Neural cell (in vitro differentiated cells): Measurements from ENCODE around the gene ARHGAP40.

Experiments used
- CTCF ChIP-seq: fragments of 450-650 bp; IDR thresholded peaks from 2 replicates; pipeline ENCODE4 v1.5.1; 2014; ENCODE audit warnings: antibody characterized with exemption, mild to moderate bottlenecking, moderate library complexity; ENCODE audit not compliant: poor library complexity, severe bottlenecking
- EP300 ChIP-seq: fragments of 450-650 bp; conservative IDR thresholded peaks from 2 replicates; pipeline ENCODE4 v1.6.1; 2014; ENCODE audit warnings: antibody characterized with exemption, mild to moderate bottlenecking, moderate library complexity; ENCODE audit not compliant: poor library complexity, severe bottlenecking
- EZH2 ChIP-seq: fragments of 200-600, 300-800 bp; shearing (Covaris generic), sonication (generic); IDR thresholded peaks from 2 replicates; pipeline ENCODE4 v1.6.1; 2014; ENCODE audit warnings: antibody characterized with exemption, low read length, borderline replicate concordance, mild to moderate bottlenecking; ENCODE audit not compliant: insufficient read depth, poor library complexity, severe bottlenecking
- MXI1 ChIP-seq: fragments of 450-650 bp; conservative IDR thresholded peaks from 2 replicates; pipeline ENCODE4 v1.6.1; 2014; ENCODE audit warnings: antibody characterized with exemption, mild to moderate bottlenecking; ENCODE audit not compliant: poor library complexity, severe bottlenecking
- POLR2AphosphoS5 ChIP-seq: IDR thresholded peaks from 2 replicates; pipeline ENCODE4 v1.6.1; 2012
- RAD21 ChIP-seq: fragments of 450-650 bp; conservative IDR thresholded peaks from 2 replicates; pipeline ENCODE4 v1.6.1; 2014; ENCODE audit warnings: antibody characterized with exemption, mild to moderate bottlenecking, moderate library complexity
- REST ChIP-seq: IDR thresholded peaks from 2 replicates; pipeline ENCODE4 v1.6.1; 2012; ENCODE audit warnings: borderline replicate concordance
- SMC3 ChIP-seq: fragments of 450-650 bp; conservative IDR thresholded peaks from 2 replicates; pipeline ENCODE4 v1.6.1; 2014; ENCODE audit warnings: antibody characterized with exemption, mild to moderate bottlenecking, moderate library complexity; ENCODE audit not compliant: poor library complexity
- TAF1 ChIP-seq: IDR thresholded peaks from 2 replicates; pipeline ENCODE4 v1.6.1; 2012; ENCODE audit warnings: low read depth

- TF ChIP-seq TAF1 (no peak), CTCF (no peak), POLR2AphosphoS5 (no peak), REST (no peak), EZH2 (no peak), MXI1 (no peak), EP300 (no peak), SMC3 (no peak), RAD21 (no peak)
These were observed 12.3 kb upstream of the ARHGAP40 start for GRCh38 chr20:38589351-38589750.
